Lung (tissue), 12 donors: ENCODE results near the gene HSPG2. TPM values are rescaled to one million over a fixed set of nuclear protein-coding genes. Genes with fewer than 3 reads are reported as not detected.

Experiments used
- ATAC-seq: fragments of 200-7000 bp; cut with Tn5 transposase; one replicate; pipeline ENCODE4 v1.9.1; 2020; ENCODE audit warnings: moderate number of reproducible peaks; ENCODE audit not compliant: insufficient read depth, low FRiP score
- DNase-seq, 3 donors: peaks; one replicate each; pipeline ENCODE4 v3.0.0-alpha.2; 2013 to 2017
- H3K27ac ChIP-seq, 2 donors: one replicate each; pipeline ENCODE4 v1.5.1; 2013; ENCODE audit warnings: mild to moderate bottlenecking in 2 of 2, moderate library complexity in 2 of 2, control low read depth in 1 of 2, inconsistent platforms in 1 of 2, low read depth in 1 of 2, low read length in 1 of 2
- H3K27me3 ChIP-seq, 3 donors: one replicate each; pipeline ENCODE4 v1.5.1; 2013; ENCODE audit warnings: low read length in 2 of 3; ENCODE audit not compliant: control insufficient read depth in 3 of 3, insufficient read depth in 3 of 3
- H3K36me3 ChIP-seq, 4 donors: one replicate each; pipeline ENCODE4 v1.5.1; 2013; ENCODE audit warnings: low read length in 4 of 4, mild to moderate bottlenecking in 1 of 4, moderate library complexity in 1 of 4; ENCODE audit not compliant: control insufficient read depth in 4 of 4, insufficient read depth in 4 of 4
- H3K4me1 ChIP-seq, 5 donors: one replicate each; pipeline ENCODE4 v1.5.1; 2013; ENCODE audit warnings: low read length in 5 of 5, mild to moderate bottlenecking in 2 of 5, moderate library complexity in 1 of 5; ENCODE audit not compliant: control insufficient read depth in 5 of 5, insufficient read depth in 5 of 5
- H3K4me3 ChIP-seq: one replicate; pipeline ENCODE4 v1.5.1; 2013; ENCODE audit warnings: mild to moderate bottlenecking, control low read depth, moderate library complexity
- H3K9ac ChIP-seq, 2 donors: one replicate each; pipeline ENCODE4 v1.5.1; 2013; ENCODE audit warnings: low read length in 2 of 2, control low read depth in 1 of 2; ENCODE audit not compliant: insufficient read depth in 1 of 2
- H3K9me3 ChIP-seq, 4 donors: one replicate each; pipeline ENCODE4 v1.5.1; 2013; ENCODE audit warnings: low read length in 3 of 4, mild to moderate bottlenecking in 1 of 4, moderate library complexity in 1 of 4; ENCODE audit not compliant: control insufficient read depth in 4 of 4, insufficient read depth in 3 of 4
- WGBS, 2 donors: extraction: QIAGEN DNeasy Blood & Tissue Kit; methylation state at CpG; one replicate each; pipeline ENCODE4 v1.1.7; 2013; 5-methylcytosine and 5-hydroxymethylcytosine counted together
- polyA plus RNA-seq, 2 donors: library from polyadenylated mRNA; stranded (reverse); fragments of 200-250 nt; gene quantifications; one replicate each; pipeline ENCODE4 v1.2.1, GENCODE V29; 2013
- total RNA-seq, 2 donors: library from RNA; depleted of rRNA in 1 of 2; stranded (reverse); fragments of >200 nt in 1 of 2; gene quantifications; one replicate each; pipeline ENCODE4 v1.2.1, GENCODE V29; 2014 to 2021
- TF ChIP-seq, protein P1 (sequence below): IDR thresholded peaks from 2 replicates; pipeline ENCODE4 v1.5.1; 2012; ENCODE audit warnings: mild to moderate bottlenecking; ENCODE audit errors: control extremely low read depth, extremely low read depth
- donor health status: control.
- donor health status: control.
- donor health status: Bipolar disorder and iron deficiency.
- donor health status: healthy.
- donor health status: DM: yes; HTN: yes; CAD: no.

HSPG2 gene
- total and polyA plus RNA-seq, 4 donors: 58.0 to 335 (median 140) TPM

DNA sequence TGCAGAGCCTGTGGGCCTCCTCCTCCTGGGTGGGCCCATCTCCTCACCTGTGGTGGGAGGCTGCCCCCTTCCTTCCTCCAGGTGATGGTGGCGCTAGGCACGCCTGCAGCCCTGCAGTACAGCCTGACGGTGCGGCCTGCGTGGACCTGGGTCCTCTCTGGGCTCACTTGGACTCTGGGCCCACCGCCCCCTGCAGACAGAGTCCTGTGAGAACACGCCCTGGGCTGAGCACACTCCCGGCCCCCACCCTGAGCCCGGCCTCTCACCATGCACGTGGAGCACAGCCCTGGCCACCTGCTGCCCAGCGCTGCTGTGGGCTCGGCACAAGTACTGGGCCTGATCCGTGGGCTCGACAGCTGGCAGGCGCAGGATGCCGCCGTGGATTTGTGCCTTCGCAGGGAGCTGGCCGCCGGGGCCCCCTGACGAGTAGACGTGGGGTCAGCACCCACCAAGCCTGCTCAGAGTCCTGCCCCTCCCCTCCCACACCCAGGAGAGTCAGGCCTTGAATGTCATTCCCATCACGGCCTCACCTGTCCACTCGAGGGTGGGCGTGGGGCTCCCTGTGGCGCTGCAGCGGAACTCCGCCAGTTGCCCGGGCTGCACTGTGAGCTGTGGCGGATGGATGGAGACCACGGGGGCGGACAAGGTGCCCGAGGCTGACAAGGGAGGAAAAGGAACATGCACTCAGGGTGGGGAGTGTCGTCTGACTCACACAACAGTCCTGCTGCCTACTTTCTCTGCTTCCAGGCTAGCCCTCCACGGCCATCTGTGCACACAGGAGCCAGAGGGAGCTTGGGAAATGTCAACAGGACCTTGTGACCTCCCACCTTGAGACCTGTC is 81.6 kb downstream of the HSPG2 start:
- WGBS, 2 donors: 91 to 92% methylated on average over 32 to 35 of the region's 35 CpGs
- Histone ChIP-seq H3K4me3 (no peak overlapping the region), H3K9ac (no peak overlapping the region), H3K27ac (no peak overlapping the region), H3K27me3 (no peaks in the 10 kb centered on the region), H3K4me1 (no peaks in the 10 kb centered on the region), H3K9me3 (peaks cover 0 to 2% (median 0%) of the 10 kb centered on the region in 4 donors), H3K36me3 (peaks cover 9 to 72% (median 21%) of the 10 kb centered on the region in 4 donors)
- ATAC-seq: no peak
- no peak for DNase-seq
- TF ChIP-seq, protein P1, sequence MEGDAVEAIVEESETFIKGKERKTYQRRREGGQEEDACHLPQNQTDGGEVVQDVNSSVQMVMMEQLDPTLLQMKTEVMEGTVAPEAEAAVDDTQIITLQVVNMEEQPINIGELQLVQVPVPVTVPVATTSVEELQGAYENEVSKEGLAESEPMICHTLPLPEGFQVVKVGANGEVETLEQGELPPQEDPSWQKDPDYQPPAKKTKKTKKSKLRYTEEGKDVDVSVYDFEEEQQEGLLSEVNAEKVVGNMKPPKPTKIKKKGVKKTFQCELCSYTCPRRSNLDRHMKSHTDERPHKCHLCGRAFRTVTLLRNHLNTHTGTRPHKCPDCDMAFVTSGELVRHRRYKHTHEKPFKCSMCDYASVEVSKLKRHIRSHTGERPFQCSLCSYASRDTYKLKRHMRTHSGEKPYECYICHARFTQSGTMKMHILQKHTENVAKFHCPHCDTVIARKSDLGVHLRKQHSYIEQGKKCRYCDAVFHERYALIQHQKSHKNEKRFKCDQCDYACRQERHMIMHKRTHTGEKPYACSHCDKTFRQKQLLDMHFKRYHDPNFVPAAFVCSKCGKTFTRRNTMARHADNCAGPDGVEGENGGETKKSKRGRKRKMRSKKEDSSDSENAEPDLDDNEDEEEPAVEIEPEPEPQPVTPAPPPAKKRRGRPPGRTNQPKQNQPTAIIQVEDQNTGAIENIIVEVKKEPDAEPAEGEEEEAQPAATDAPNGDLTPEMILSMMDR: no peak

DNA sequence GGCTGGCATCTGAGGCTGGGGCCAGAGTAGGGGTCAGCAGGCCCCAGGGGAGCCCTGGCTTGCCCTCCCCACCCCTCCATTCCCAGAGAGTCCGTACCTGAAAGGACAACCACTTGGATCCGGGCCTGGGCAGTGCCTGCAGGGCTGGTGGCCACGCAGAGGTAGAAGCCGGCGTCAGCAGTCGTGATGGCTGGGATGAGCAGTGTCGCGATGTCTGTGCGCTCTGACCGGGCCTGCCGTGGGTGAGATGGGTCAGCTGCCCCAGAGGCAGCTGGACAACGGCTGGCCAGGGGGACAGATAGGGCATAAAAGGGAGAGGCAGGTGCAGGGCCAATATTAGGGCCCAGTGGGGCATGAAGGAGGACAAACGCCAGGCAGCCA is 82.4 kb downstream of the HSPG2 start:
- Histone ChIP-seq H3K9me3 (peaks cover 0 to 2% (median 0%) of the 10 kb centered on the region in 4 donors), H3K27me3 (no peaks in the 10 kb centered on the region), H3K27ac (no peak overlapping the region), H3K4me3 (no peak overlapping the region), H3K36me3 (peaks cover 9 to 74% (median 21%) of the 10 kb centered on the region in 4 donors), H3K9ac (no peak overlapping the region), H3K4me1 (no peaks in the 10 kb centered on the region)
- 95 to 96% methylated on average over 13 of the region's 13 CpGs for WGBS, 2 donors
- TF ChIP-seq, protein P1: no peak
- ATAC-seq (no peak), DNase-seq (no peak)

DNA sequence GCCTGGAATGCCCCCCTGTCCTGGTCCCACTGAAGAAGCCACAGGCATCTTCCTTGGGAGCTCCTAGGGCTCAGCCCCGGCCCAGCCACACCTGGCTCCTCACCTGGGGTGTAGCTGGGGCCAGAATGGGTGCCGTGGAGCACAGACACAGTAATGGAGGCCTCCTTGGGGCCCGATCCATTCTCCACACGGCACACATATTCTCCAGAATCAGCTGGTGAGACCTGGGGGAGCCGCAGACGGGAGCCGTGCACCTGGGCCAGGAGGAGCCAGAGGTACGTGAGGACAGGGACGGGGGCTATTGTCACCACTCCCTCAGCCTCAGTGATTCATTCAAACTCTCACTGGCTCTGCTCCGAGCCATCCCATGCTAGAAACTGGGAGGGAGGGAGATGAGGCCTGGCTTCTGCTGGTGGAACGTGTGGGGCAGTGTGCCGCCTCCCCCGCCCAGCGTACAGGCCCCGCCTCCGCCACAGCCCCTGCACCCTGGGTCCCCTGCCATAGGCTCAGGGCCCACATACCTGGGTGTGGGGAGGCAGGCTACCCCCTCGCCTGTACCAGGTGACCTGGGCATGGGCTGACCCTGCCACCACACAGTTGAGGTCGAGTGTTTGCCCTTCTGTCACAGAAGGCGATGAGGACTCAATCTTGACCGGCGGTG is 82.9 kb downstream of the HSPG2 start:
- Histone ChIP-seq H3K4me1 (no peaks in the 10 kb centered on the region), H3K27ac (no peak overlapping the region), H3K9ac (no peak overlapping the region), H3K9me3 (peaks cover 0 to 2% (median 0%) of the 10 kb centered on the region in 4 donors), H3K27me3 (no peaks in the 10 kb centered on the region), H3K4me3 (no peak overlapping the region), H3K36me3 (peaks cover 10 to 69% (median 19%) of the 10 kb centered on the region in 4 donors)
- 94 to 95% methylated on average over 20 to 21 of the region's 21 CpGs for WGBS, 2 donors
- ATAC-seq (no peak), DNase-seq (no peak)
- TF ChIP-seq, protein P1: no peak
